Measurements from ENCODE around the gene NOTCH2.

GRCh38 chr1:119974013-119974412 is 95.4 kb downstream of the NOTCH2 start:
- no peak for TF ChIP-seq CTCF (conservative IDR thresholded peaks at IDR 0.05; ENCODE audit: low read depth, low read length)
- no peak for TF ChIP-seq EZH2 (IDR thresholded peaks at IDR 0.05; ENCODE audit: borderline replicate concordance, low read depth, low read length, poor library complexity, severe bottlenecking)
